Left lung (tissue), 14 donors: ENCODE data around the gene MRGPRE. TPM values are rescaled to one million over a fixed set of nuclear protein-coding genes. Genes with fewer than 3 reads are reported as not detected.
"Not testable (repeated sequence)": the region's sequence is repeated elsewhere in the genome, so short reads cannot be mapped to it uniquely, and the experiment has no call there.

Experiments
- ATAC-seq: fragments of 200-7000 bp; cut with Tn5 transposase; one replicate; pipeline ENCODE4 v1.9.1; 2020; ENCODE audit warnings: moderate library complexity
- DNase-seq, 4 donors: peaks; one replicate each; pipeline ENCODE4 v3.0.0-alpha.2; 2013 to 2020
- H3K27ac ChIP-seq, 2 donors: fragments of 200-600 bp; sonication (generic) in 1 of 2; one replicate each; pipeline versions ENCODE4 v1.5.0 to v1.8.0; 2020 to 2021
- H3K27me3 ChIP-seq, 2 donors: fragments of 200-600 bp; sonication (generic) in 1 of 2; one replicate each; pipeline versions ENCODE4 v1.5.0 to v1.8.0; 2020 to 2021
- H3K36me3 ChIP-seq, 2 donors: fragments of 200-600 bp; sonication (generic) in 1 of 2; one replicate each; pipeline versions ENCODE4 v1.5.0 to v1.8.0; 2020 to 2021
- H3K4me1 ChIP-seq, 2 donors: fragments of 200-600 bp; one replicate each; pipeline ENCODE4 v1.8.0; 2021
- H3K4me3 ChIP-seq, 2 donors: fragments of 200-600 bp; sonication (generic) in 1 of 2; one replicate each; pipeline versions ENCODE4 v1.5.0 to v1.8.0; 2020 to 2021; ENCODE audit warnings: mild to moderate bottlenecking in 1 of 2
- H3K9me3 ChIP-seq, 2 donors: fragments of 200-600 bp; sonication (generic) in 1 of 2; one replicate each; pipeline versions ENCODE4 v1.5.0 to v1.8.0; 2020 to 2021
- CTCF ChIP-seq, 2 donors: fragments of 200-600 bp; sonication (generic) in 1 of 2; IDR thresholded peaks; one replicate each; pipeline versions ENCODE4 v1.5.0 to v1.8.0; 2021; ENCODE audit warnings: antibody characterized with exemption in 2 of 2
- intact Hi-C, 2 donors: fragments of 100-400 bp; cut with DNase I; formaldehyde crosslinking; loops; one replicate each; pipeline versions ENCODE4 v1.11.2 to v1.14.2; 2022
- long read RNA-seq, 12 donors: library from polyadenylated mRNA in 2 of 12; unstranded in 2 of 12; transcript quantifications; one replicate each; pipeline ENCODE4 v2.0.0 and lab custom pipeline, GENCODE V29; 2019 to 2026
- polyA plus RNA-seq, 6 donors: library from polyadenylated mRNA; unstranded; fragments of 120-200 nt; gene quantifications; one replicate each; pipeline ENCODE4 v1.2.1, GENCODE V29; 2013; ENCODE audit not compliant: insufficient read length in 6 of 6
- total RNA-seq, 2 donors: library from RNA; stranded (reverse); fragmentation: NEBNext Ultra II Directional; extraction: Animal tissue kit (Norgen Biotek cat#: 25700); gene quantifications; one replicate each; pipeline ENCODE4 v1.2.1, GENCODE V29; 2021
- donor health status: DM: no; HTN: yes; CAD: no.
- donor health status: DM: no; HTN: no; CAD: no.

MRGPRE gene, protein sequence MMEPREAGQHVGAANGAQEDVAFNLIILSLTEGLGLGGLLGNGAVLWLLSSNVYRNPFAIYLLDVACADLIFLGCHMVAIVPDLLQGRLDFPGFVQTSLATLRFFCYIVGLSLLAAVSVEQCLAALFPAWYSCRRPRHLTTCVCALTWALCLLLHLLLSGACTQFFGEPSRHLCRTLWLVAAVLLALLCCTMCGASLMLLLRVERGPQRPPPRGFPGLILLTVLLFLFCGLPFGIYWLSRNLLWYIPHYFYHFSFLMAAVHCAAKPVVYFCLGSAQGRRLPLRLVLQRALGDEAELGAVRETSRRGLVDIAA
- under 1 TPM; 0.31 to 0.47 TPM for total RNA-seq
- polyA plus RNA-seq, result under 1 TPM in 2 of 6 donors, not detected in 4; 0.11 to 0.20 TPM
- long read RNA-seq, donor 1, result 0 reads
- long read RNA-seq, donor 2, result 0 reads
- long read RNA-seq, donor 3, result 0 reads
- long read RNA-seq, donor 4, result 0 reads
- long read RNA-seq, donor 5, result 0 reads
- long read RNA-seq, donor 6, result 0 reads
- long read RNA-seq, donor 7, result 0 reads
- long read RNA-seq, donor 8, result 0 reads
- long read RNA-seq, donor 9, result 0 reads
- long read RNA-seq, donor 10, result 0 reads
- long read RNA-seq, donor 11, partial matches to known transcripts, result 0 of 1 reads
- long read RNA-seq, donor 11, other reads (novel, unspliced or antisense), result 0 of 1 reads
- long read RNA-seq, donor 12, result 0 reads

DNA sequence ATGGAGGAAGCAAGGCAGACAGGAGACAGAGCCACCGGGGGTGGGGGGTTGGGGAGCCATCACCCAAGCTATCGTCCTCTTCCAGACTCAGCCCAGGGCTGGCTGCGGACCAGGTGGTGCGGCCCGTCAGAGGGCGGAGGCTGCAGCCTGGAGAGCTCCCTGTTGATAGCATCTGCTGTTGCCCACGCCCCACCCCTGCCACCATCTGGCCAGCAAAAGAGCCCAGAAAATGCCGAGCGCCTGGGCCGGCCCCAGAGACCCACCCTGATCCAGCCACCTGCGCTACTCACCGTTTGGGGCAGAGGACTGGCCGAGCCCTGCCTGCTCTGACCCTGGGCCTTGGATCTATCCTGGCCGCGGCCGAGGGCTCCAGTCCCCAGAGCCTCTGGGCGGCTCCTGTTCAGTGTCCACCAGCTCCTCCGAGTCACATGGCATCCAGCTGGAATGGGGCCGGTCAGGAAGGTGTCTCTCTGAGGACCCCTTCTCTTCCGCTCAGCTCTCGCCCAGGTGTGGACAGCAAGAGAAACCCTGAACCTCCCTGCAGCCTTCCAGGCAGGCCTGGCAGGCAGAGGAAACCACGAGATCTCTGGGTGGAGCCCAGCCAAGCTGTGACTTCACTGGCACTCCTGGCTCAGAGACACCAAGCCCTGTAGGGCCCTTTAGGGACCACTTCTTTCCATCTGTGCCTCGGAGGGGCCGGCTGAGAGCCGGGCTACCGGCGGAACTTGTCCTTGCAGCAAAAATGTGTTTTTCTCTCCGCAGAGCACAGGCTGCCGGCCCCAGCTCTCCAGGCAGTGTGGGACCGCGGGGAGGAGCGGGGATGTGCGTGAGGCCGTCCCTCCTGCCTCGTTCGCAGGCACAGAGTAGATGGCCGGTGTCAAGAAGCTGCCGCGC lies at the start of gene MRGPRE:
Gene MRGPRE, minus strand, starts transcription at position 567 of the 894 bp plus-strand sequence. CDS start 3,618 bp downstream, outside the sequence.
- Histone ChIP-seq H3K36me3 (no peaks in the 10 kb centered on the region), H3K9me3 (no peaks in the 10 kb centered on the region), H3K4me3 (no peak within 1 kb of the TSS), H3K27ac (no peak within 1 kb of the TSS), H3K27me3 (peaks cover 0 to 58% of the 10 kb centered on the region in 2 donors), H3K4me1 (no peaks in the 10 kb centered on the region)
- intact Hi-C loops, result no loop called here
- DNase-seq, result peak; percentile 17 to 79 (median 50)
- ATAC-seq, result peak; percentile 80
- TF ChIP-seq CTCF (IDR thresholded peaks at IDR 0.05), result no peak

GRCh38 chr11:3281146-3281545 lies 48.9 kb upstream of the MRGPRE start:
- DNase-seq, H3K9me3 ChIP-seq, intact Hi-C loops, H3K27me3 ChIP-seq, ATAC-seq, H3K27ac ChIP-seq, H3K36me3 ChIP-seq, H3K4me3 ChIP-seq, H3K4me1 ChIP-seq: not testable (repeated sequence)

DNA sequence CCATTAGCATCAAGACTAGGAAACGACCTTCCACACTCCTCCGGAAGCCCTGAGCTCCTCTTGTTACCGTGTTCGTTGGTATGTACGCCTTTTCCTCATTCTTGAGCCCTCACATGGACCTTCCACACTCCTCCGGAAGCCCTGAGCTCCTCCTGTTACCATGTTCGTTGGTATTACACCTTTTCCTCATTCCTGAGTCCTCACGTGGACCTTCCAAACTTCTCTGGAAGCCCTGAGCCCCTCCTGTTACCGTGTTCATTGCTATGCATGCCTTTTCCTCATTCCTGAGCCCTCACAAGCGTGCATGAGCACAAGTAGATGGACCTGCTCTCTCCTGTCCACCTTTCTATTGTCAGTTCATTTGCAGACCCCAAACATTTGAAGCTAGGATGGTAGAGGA lies 48.4 kb upstream of the MRGPRE start:
- ATAC-seq, result peak; percentile 12
- H3K27me3 ChIP-seq, H3K36me3 ChIP-seq, intact Hi-C loops, H3K4me3 ChIP-seq, H3K27ac ChIP-seq, H3K4me1 ChIP-seq, H3K9me3 ChIP-seq, DNase-seq: not testable (repeated sequence)

DNA sequence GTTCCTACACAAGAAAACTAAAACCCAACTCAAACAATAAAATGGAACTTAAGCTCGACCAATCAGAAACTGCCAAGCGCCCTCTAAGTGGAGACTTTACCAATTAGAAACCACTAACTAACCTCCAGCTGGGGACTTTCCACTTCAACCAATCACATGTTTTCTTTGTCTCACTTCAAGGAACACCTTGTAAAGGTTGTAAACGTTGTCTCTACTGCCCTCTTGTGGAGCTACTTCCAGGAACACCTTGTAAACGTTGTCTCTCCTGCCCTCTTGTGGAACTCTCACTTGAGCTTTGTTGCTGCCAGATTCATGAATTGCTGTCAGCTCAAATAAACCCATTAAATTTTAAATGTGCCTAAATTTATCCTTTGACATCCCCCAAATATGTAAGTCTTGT lies 46.7 kb upstream of the MRGPRE start:
- H3K9me3 ChIP-seq, H3K4me3 ChIP-seq, DNase-seq, intact Hi-C loops, H3K36me3 ChIP-seq, H3K27ac ChIP-seq, H3K4me1 ChIP-seq, H3K27me3 ChIP-seq: not testable (repeated sequence)
- peak; percentile 65 for ATAC-seq

GRCh38 chr11:3273629-3274028 lies 41.4 kb upstream of the MRGPRE start:
- ATAC-seq, H3K9me3 ChIP-seq, H3K36me3 ChIP-seq, H3K27me3 ChIP-seq, H3K4me1 ChIP-seq, H3K27ac ChIP-seq, intact Hi-C loops, H3K4me3 ChIP-seq, DNase-seq: not testable (repeated sequence)

DNA sequence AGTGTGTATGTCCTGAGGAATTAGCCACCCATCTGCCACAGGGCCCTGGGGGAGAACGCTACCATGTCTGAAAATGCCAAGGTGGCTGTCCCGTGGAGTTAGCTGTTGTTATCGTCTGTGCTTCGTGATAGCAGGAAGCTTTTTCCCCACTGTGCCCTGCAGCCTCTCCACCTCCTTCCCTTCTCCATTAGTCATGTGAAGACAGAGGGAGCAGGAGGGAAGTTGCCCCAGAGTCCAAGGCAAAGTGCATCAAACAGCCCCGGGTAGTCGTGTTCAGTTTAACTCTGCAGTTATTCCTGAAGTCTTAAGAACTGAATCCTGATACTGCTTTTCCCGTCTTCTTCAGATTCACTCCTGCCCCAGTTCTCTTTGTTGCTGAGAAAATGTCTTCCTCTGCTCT lies 30.3 kb upstream of the MRGPRE start:
- H3K27ac ChIP-seq, intact Hi-C loops, H3K27me3 ChIP-seq, H3K4me1 ChIP-seq, H3K4me3 ChIP-seq, ATAC-seq, DNase-seq, H3K9me3 ChIP-seq, H3K36me3 ChIP-seq: not testable (repeated sequence)

DNA sequence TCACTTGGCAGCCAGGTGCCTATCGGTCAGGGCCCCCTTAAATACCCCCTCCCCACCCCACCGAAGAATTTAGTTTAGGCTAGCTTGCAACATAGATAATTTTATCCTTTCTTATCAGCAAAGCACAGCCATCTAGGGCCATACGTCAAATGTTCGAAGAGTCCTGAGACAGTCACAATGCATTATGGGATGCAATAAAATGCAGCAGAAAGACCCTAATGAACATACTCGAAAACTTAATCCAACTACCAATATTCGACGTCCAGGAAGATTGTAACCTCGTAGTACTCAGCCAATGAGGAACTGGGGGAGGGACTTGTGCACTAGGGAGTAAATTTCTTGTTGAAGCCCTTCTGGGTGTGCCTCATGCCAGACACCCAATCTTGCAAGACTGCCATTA lies 29.6 kb upstream of the MRGPRE start:
- ATAC-seq, H3K36me3 ChIP-seq, H3K27ac ChIP-seq, intact Hi-C loops, H3K9me3 ChIP-seq, H3K4me1 ChIP-seq, DNase-seq, H3K4me3 ChIP-seq, H3K27me3 ChIP-seq: not testable (repeated sequence)

GRCh38 chr11:3257509-3257908 lies 25.3 kb upstream of the MRGPRE start:
- H3K4me1 ChIP-seq, intact Hi-C loops, H3K27ac ChIP-seq, H3K36me3 ChIP-seq, H3K4me3 ChIP-seq, H3K27me3 ChIP-seq, DNase-seq, ATAC-seq, H3K9me3 ChIP-seq: not testable (repeated sequence)

GRCh38 chr11:3255241-3255640 lies 23.0 kb upstream of the MRGPRE start:
- ATAC-seq, H3K4me1 ChIP-seq, DNase-seq, H3K27me3 ChIP-seq, H3K9me3 ChIP-seq, intact Hi-C loops, H3K27ac ChIP-seq, H3K36me3 ChIP-seq, H3K4me3 ChIP-seq: not testable (repeated sequence)

DNA sequence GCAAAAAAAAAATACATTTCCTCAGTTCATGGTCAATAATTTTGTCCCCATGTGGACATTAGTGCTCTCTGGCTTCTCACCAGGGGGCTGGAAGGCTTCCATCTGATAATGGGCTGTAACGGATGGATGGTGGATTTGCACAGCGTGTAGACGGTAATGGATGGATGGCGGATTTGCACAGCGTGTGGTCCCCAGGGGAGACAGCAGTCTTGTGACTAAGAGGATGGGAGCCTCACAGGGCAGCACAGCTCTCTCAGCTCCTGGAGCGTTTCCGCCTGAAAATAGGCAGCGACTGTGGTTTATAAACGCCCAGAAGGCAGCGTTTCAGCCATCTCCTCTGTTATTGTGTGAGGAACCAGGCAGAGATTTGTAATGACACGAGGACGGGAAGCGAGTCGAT lies 22.6 kb upstream of the MRGPRE start:
- H3K4me3 ChIP-seq, H3K36me3 ChIP-seq, H3K27ac ChIP-seq, DNase-seq, ATAC-seq, intact Hi-C loops, H3K4me1 ChIP-seq, H3K27me3 ChIP-seq, H3K9me3 ChIP-seq: not testable (repeated sequence)
